Lung (tissue), 12 donors: ENCODE measurements around the gene COQ4. TPM values are rescaled to one million over a fixed set of nuclear protein-coding genes. Genes with fewer than 3 reads are reported as not detected.

Experiments
- ATAC-seq: fragments of 200-7000 bp; cut with Tn5 transposase; one replicate; pipeline ENCODE4 v1.9.1; 2020; ENCODE audit warnings: moderate number of reproducible peaks; ENCODE audit not compliant: insufficient read depth, low FRiP score
- DNase-seq, 3 donors: peaks; one replicate each; pipeline ENCODE4 v3.0.0-alpha.2; 2013 to 2017
- H3K27ac ChIP-seq, 2 donors: one replicate each; pipeline ENCODE4 v1.5.1; 2013; ENCODE audit warnings: mild to moderate bottlenecking in 2 of 2, moderate library complexity in 2 of 2, control low read depth in 1 of 2, inconsistent platforms in 1 of 2, low read depth in 1 of 2, low read length in 1 of 2
- H3K27me3 ChIP-seq, 3 donors: one replicate each; pipeline ENCODE4 v1.5.1; 2013; ENCODE audit warnings: low read length in 2 of 3; ENCODE audit not compliant: control insufficient read depth in 3 of 3, insufficient read depth in 3 of 3
- H3K36me3 ChIP-seq, 4 donors: one replicate each; pipeline ENCODE4 v1.5.1; 2013; ENCODE audit warnings: low read length in 4 of 4, mild to moderate bottlenecking in 1 of 4, moderate library complexity in 1 of 4; ENCODE audit not compliant: control insufficient read depth in 4 of 4, insufficient read depth in 4 of 4
- H3K4me1 ChIP-seq, 5 donors: one replicate each; pipeline ENCODE4 v1.5.1; 2013; ENCODE audit warnings: low read length in 5 of 5, mild to moderate bottlenecking in 2 of 5, moderate library complexity in 1 of 5; ENCODE audit not compliant: control insufficient read depth in 5 of 5, insufficient read depth in 5 of 5
- H3K4me3 ChIP-seq: one replicate; pipeline ENCODE4 v1.5.1; 2013; ENCODE audit warnings: mild to moderate bottlenecking, control low read depth, moderate library complexity
- H3K9ac ChIP-seq, 2 donors: one replicate each; pipeline ENCODE4 v1.5.1; 2013; ENCODE audit warnings: low read length in 2 of 2, control low read depth in 1 of 2; ENCODE audit not compliant: insufficient read depth in 1 of 2
- H3K9me3 ChIP-seq, 4 donors: one replicate each; pipeline ENCODE4 v1.5.1; 2013; ENCODE audit warnings: low read length in 3 of 4, mild to moderate bottlenecking in 1 of 4, moderate library complexity in 1 of 4; ENCODE audit not compliant: control insufficient read depth in 4 of 4, insufficient read depth in 3 of 4
- CTCF ChIP-seq: IDR thresholded peaks from 2 replicates; pipeline ENCODE4 v1.5.1; 2012; ENCODE audit warnings: mild to moderate bottlenecking; ENCODE audit errors: control extremely low read depth, extremely low read depth
- WGBS, 2 donors: extraction: QIAGEN DNeasy Blood & Tissue Kit; methylation state at CpG; one replicate each; pipeline ENCODE4 v1.1.7; 2013; 5-methylcytosine and 5-hydroxymethylcytosine counted together
- polyA plus RNA-seq, 2 donors: library from polyadenylated mRNA; stranded (reverse); fragments of 200-250 nt; gene quantifications; one replicate each; pipeline ENCODE4 v1.2.1, GENCODE V29; 2013
- total RNA-seq, 2 donors: library from RNA; depleted of rRNA in 1 of 2; stranded (reverse); fragments of >200 nt in 1 of 2; gene quantifications; one replicate each; pipeline ENCODE4 v1.2.1, GENCODE V29; 2014 to 2021
- donor health status: control.
- donor health status: control.
- donor health status: Bipolar disorder and iron deficiency.
- donor health status: healthy.
- donor health status: DM: yes; HTN: yes; CAD: no.

COQ4 gene
- total and polyA plus RNA-seq, 4 donors: 32.4 to 63.8 (median 49.1) TPM

GRCh38 chr9:128314697-128315096, 7.9 kb upstream of the COQ4 start:
- peaks cover 7 to 45% (median 20%) of the 10 kb centered on the region in 4 donors for H3K36me3 ChIP-seq

GRCh38 chr9:128316421-128316820, 6.2 kb upstream of the COQ4 start:
- DNase-seq (no peak), ATAC-seq (no peak)
- H3K27ac ChIP-seq: no peak overlapping the region
- WGBS, 2 donors: 70 to 83% methylated on average over 9 of the region's 9 CpGs
- peaks cover 0 to 3% (median 1%) of the 10 kb centered on the region in 5 donors for H3K4me1 ChIP-seq
- peaks cover 7 to 30% (median 21%) of the 10 kb centered on the region in 4 donors for H3K36me3 ChIP-seq
- no peak overlapping the region for H3K9ac ChIP-seq
- H3K4me3 ChIP-seq: no peak overlapping the region
- H3K9me3 ChIP-seq: no peaks in the 10 kb centered on the region
- TF ChIP-seq CTCF: no peak
- H3K27me3 ChIP-seq: no peaks in the 10 kb centered on the region

More at GRCh38 chr9:128314697-128315096, 7.9 kb upstream of the COQ4 start:
- ATAC-seq: no peak
- H3K9ac ChIP-seq: no peak overlapping the region
- TF ChIP-seq CTCF: no peak
- WGBS, 2 donors: 95 to 96% methylated on average over 4 of the region's 4 CpGs
- H3K4me1 ChIP-seq: peaks cover 0 to 3% (median 0%) of the 10 kb centered on the region in 5 donors
- no peak overlapping the region for H3K4me3 ChIP-seq
- DNase-seq: no peak
- H3K9me3 ChIP-seq: no peaks in the 10 kb centered on the region
- H3K27ac ChIP-seq: no peak overlapping the region
- H3K27me3 ChIP-seq: no peaks in the 10 kb centered on the region

GRCh38 chr9:128317629-128318028, 5.0 kb upstream of the COQ4 start:
- Histone ChIP-seq H3K4me1 (peaks cover 0 to 9% (median 2%) of the 10 kb centered on the region in 5 donors), H3K27me3 (no peaks in the 10 kb centered on the region), H3K36me3 (peaks cover 7 to 29% (median 21%) of the 10 kb centered on the region in 4 donors), H3K9me3 (no peaks in the 10 kb centered on the region), H3K4me3 (no peak overlapping the region), H3K27ac (no peak overlapping the region), H3K9ac (no peak overlapping the region)
- no peak for ATAC-seq
- WGBS, 2 donors: 75 to 93% methylated on average over 2 of the region's 2 CpGs
- TF ChIP-seq CTCF: no peak
- no peak for DNase-seq

DNA sequence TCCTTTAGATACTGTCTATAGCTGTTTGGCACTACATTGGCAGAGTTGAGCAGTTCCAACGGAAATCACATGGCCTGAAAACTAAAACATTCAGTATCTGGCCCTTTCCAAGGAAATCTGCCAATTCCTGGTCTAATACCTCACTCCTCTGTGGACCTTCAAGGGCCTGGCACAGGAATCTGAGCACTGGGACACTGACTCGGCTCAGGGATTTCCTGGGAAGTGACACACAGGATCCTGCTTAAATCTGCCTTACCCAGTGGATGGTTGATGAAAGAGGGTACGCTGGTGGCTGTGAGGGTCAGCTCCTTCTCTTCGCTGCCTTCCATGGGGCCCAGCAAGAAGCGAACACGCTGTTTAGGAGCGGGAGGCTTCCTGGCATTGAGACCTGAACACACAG, 1.3 kb upstream of the COQ4 start:
- ATAC-seq: no peak
- Histone ChIP-seq H3K9me3 (no peaks in the 10 kb centered on the region), H3K27me3 (no peaks in the 10 kb centered on the region), H3K9ac (peak overlapping the region in 1 of 2 donors; percentile 75), H3K4me1 (peaks cover 0 to 16% (median 7%) of the 10 kb centered on the region in 5 donors), H3K36me3 (peaks cover 7 to 27% (median 20%) of the 10 kb centered on the region in 4 donors), H3K27ac (no peak overlapping the region), H3K4me3 (peak overlapping the region; percentile 96)
- no peak for DNase-seq
- no peak for TF ChIP-seq CTCF
- WGBS, 2 donors: 80 to 92% methylated on average over 7 of the region's 7 CpGs
